HEK293 (cell line): Measurements from ENCODE around the gene DPY19L3.

Experiments used
- BCL11B ChIP-seq: fragments of 450-650 bp; formaldehyde crosslinking; IDR thresholded peaks from 2 replicates; pipeline ENCODE4 v1.5.1; 2016; ENCODE audit warnings: low read depth, missing biosample characterization, missing genetic modification characterization
- GLIS2 ChIP-seq: fragments of 450-650 bp; formaldehyde crosslinking; IDR thresholded peaks from 2 replicates; pipeline ENCODE4 v1.5.1; 2016; ENCODE audit warnings: missing biosample characterization, missing genetic modification characterization
- HIC1 ChIP-seq: fragments of 450-650 bp; formaldehyde crosslinking; IDR thresholded peaks from 2 replicates; pipeline ENCODE4 v1.5.1; 2016; ENCODE audit warnings: missing biosample characterization, missing genetic modification characterization
- HOXA7 ChIP-seq: sonication (generic); formaldehyde crosslinking; IDR thresholded peaks from 2 replicates; pipeline ENCODE4 v1.8.1; 2022; ENCODE audit warnings: missing genetic modification reagents, borderline replicate concordance
- HOXC10 ChIP-seq: sonication (generic); formaldehyde crosslinking; IDR thresholded peaks from 2 replicates; pipeline ENCODE4 v1.8.1; 2023; ENCODE audit warnings: mild to moderate bottlenecking, missing genetic modification reagents
- OSR2 ChIP-seq: fragments of 450-650 bp; formaldehyde crosslinking; IDR thresholded peaks from 2 replicates; pipeline ENCODE4 v1.5.1; 2016; ENCODE audit warnings: missing biosample characterization, missing genetic modification characterization
- PRDM6 ChIP-seq: fragments of 450-650 bp; formaldehyde crosslinking; IDR thresholded peaks from 2 replicates; pipeline ENCODE4 v1.5.1; 2017; ENCODE audit warnings: missing biosample characterization, missing genetic modification characterization
- SP2 ChIP-seq: fragments of 450-650 bp; formaldehyde crosslinking; IDR thresholded peaks from 2 replicates; pipeline ENCODE4 v1.5.1; 2016; ENCODE audit warnings: missing biosample characterization, missing genetic modification characterization
- ZBTB11 ChIP-seq: fragments of 450-650 bp; formaldehyde crosslinking; conservative IDR thresholded peaks from 2 replicates; pipeline ENCODE4 v1.5.1; 2016; ENCODE audit warnings: low read depth, missing biosample characterization, missing genetic modification characterization
- ZBTB20 ChIP-seq: fragments of 450-650 bp; formaldehyde crosslinking; IDR thresholded peaks from 2 replicates; pipeline ENCODE4 v1.5.1; 2016; ENCODE audit warnings: missing biosample characterization, missing genetic modification characterization
- ZEB2 ChIP-seq: fragments of 450-650 bp; formaldehyde crosslinking; IDR thresholded peaks from 2 replicates; pipeline ENCODE4 v1.5.1; 2016; ENCODE audit warnings: missing biosample characterization, missing genetic modification characterization
- ZFHX2 ChIP-seq: fragments of 450-650 bp; formaldehyde crosslinking; conservative IDR thresholded peaks from 2 replicates; pipeline ENCODE4 v1.5.1; 2016; ENCODE audit warnings: missing biosample characterization, missing genetic modification characterization
- ZNF133 ChIP-seq: fragments of 450-650 bp; formaldehyde crosslinking; IDR thresholded peaks from 2 replicates; pipeline ENCODE4 v1.5.1; 2016; ENCODE audit warnings: missing biosample characterization, missing genetic modification characterization
- ZNF146 ChIP-seq: fragments of 450-650 bp; formaldehyde crosslinking; IDR thresholded peaks from 2 replicates; pipeline ENCODE4 v1.5.1; 2016; ENCODE audit warnings: missing biosample characterization, missing genetic modification characterization
- ZNF148 ChIP-seq: fragments of 450-650 bp; formaldehyde crosslinking; IDR thresholded peaks from 2 replicates; pipeline ENCODE4 v1.5.0; 2017; ENCODE audit warnings: missing biosample characterization, missing genetic modification characterization, borderline replicate concordance
- ZNF248 ChIP-seq: fragments of 450-650 bp; formaldehyde crosslinking; IDR thresholded peaks from 2 replicates; pipeline ENCODE4 v1.5.1; 2017; ENCODE audit warnings: missing biosample characterization, missing genetic modification characterization
- ZNF354C ChIP-seq: fragments of 450-650 bp; formaldehyde crosslinking; IDR thresholded peaks from 2 replicates; pipeline ENCODE4 v1.5.1; 2016; ENCODE audit warnings: missing biosample characterization, missing genetic modification characterization, low read depth, borderline replicate concordance
- ZNF416 ChIP-seq: fragments of 450-650 bp; formaldehyde crosslinking; IDR thresholded peaks from 2 replicates; pipeline ENCODE4 v1.5.1; 2016; ENCODE audit warnings: missing biosample characterization, missing genetic modification characterization
- ZNF426 ChIP-seq: fragments of 450-650 bp; formaldehyde crosslinking; IDR thresholded peaks from 2 replicates; pipeline ENCODE4 v1.5.1; 2017; ENCODE audit warnings: missing biosample characterization, missing genetic modification characterization, mild to moderate bottlenecking, inconsistent platforms, moderate library complexity
- ZNF48 ChIP-seq: fragments of 450-650 bp; formaldehyde crosslinking; IDR thresholded peaks from 2 replicates; pipeline ENCODE4 v1.5.1; 2016; ENCODE audit warnings: missing biosample characterization, missing genetic modification characterization
- ZNF513 ChIP-seq: fragments of 450-650 bp; IDR thresholded peaks from 2 replicates; pipeline ENCODE4 v1.5.1; 2018; ENCODE audit warnings: missing biosample characterization, missing genetic modification characterization
- ZNF549 ChIP-seq: fragments of 450-650 bp; IDR thresholded peaks from 2 replicates; pipeline ENCODE4 v1.5.1; 2018; ENCODE audit warnings: missing biosample characterization, missing genetic modification characterization, mild to moderate bottlenecking, inconsistent platforms, moderate library complexity
- ZNF629 ChIP-seq: fragments of 450-650 bp; formaldehyde crosslinking; IDR thresholded peaks from 2 replicates; pipeline ENCODE4 v1.5.1; 2017; ENCODE audit warnings: missing biosample characterization, missing genetic modification characterization
- ZNF670 ChIP-seq: fragments of 450-650 bp; formaldehyde crosslinking; IDR thresholded peaks from 2 replicates; pipeline ENCODE4 v1.5.1; 2016; ENCODE audit warnings: missing biosample characterization, missing genetic modification characterization, low read depth
- ZNF76 ChIP-seq: fragments of 450-650 bp; formaldehyde crosslinking; IDR thresholded peaks from 2 replicates; pipeline ENCODE4; 2016; ENCODE audit warnings: low read depth, missing biosample characterization, missing genetic modification characterization, borderline replicate concordance
- ZNF777 ChIP-seq: fragments of 450-650 bp; formaldehyde crosslinking; IDR thresholded peaks from 2 replicates; pipeline ENCODE4 v1.5.1; 2017; ENCODE audit warnings: missing biosample characterization, missing genetic modification characterization, borderline replicate concordance
- ZNF791 ChIP-seq: fragments of 450-650 bp; formaldehyde crosslinking; IDR thresholded peaks from 2 replicates; pipeline ENCODE4 v1.5.1; 2016; ENCODE audit warnings: missing biosample characterization, missing genetic modification characterization
- ZNF830 ChIP-seq: fragments of 450-650 bp; IDR thresholded peaks from 2 replicates; pipeline ENCODE4 v1.5.0; 2018; ENCODE audit warnings: missing biosample characterization, missing genetic modification characterization, low read depth, mild to moderate bottlenecking, moderate library complexity
- ZNF843 ChIP-seq: fragments of 450-650 bp; formaldehyde crosslinking; IDR thresholded peaks from 2 replicates; pipeline ENCODE4 v1.5.1; 2016; ENCODE audit warnings: missing biosample characterization, missing genetic modification characterization

The DPY19L3 gene

GRCh38 chr19:32406161-32407003 lies 812 bp downstream of the DPY19L3 start (continued):
- TF ChIP-seq ZNF549 (tag by site-specific recombination), result no peak
- no peak for TF ChIP-seq ZNF670 (tag by site-specific recombination)
- TF ChIP-seq SP2, result no peak
- TF ChIP-seq ZNF791 (tag by site-specific recombination), result no peak
- TF ChIP-seq ZBTB11, result peak; percentile 46
- no peak for TF ChIP-seq HOXC10 (CRISPR knock-in tag)
- TF ChIP-seq ZNF76 (tag by site-specific recombination), result peak; percentile 64; the same call in 1 of the 2 replicates
- TF ChIP-seq ZNF843 (tag by site-specific recombination), result peak; percentile 39; the same call in 1 of the 2 replicates
- no peak for TF ChIP-seq ZBTB20
- no peak for TF ChIP-seq ZNF48 (tag by site-specific recombination)
- no peak for TF ChIP-seq HOXA7 (CRISPR knock-in tag)
- no peak for TF ChIP-seq ZNF830 (tag by site-specific recombination)
- no peak for TF ChIP-seq ZNF777 (tag by site-specific recombination)
- TF ChIP-seq ZNF148 (tag by site-specific recombination), result no peak
- no peak for TF ChIP-seq ZFHX2 (tag by site-specific recombination)
- no peak for TF ChIP-seq HIC1 (tag by site-specific recombination)
- TF ChIP-seq PRDM6 (tag by site-specific recombination), result no peak
- no peak for TF ChIP-seq ZNF133 (tag by site-specific recombination)
- no peak for TF ChIP-seq ZNF354C (tag by site-specific recombination)
- TF ChIP-seq ZNF248 (tag by site-specific recombination), result no peak
- TF ChIP-seq OSR2 (tag by site-specific recombination), result no peak
- TF ChIP-seq ZNF629, result 0 out of 2 replicates have a peak, but pooled peaks have one; percentile 10
- no peak for TF ChIP-seq ZNF146 (tag by site-specific recombination)
- no peak for TF ChIP-seq ZNF426 (tag by site-specific recombination)
- peak; percentile 58 for TF ChIP-seq ZEB2
- TF ChIP-seq ZNF513, result no peak
- TF ChIP-seq BCL11B (tag by site-specific recombination), result no peak
- TF ChIP-seq ZNF416 (tag by site-specific recombination), result no peak
- no peak for TF ChIP-seq GLIS2 (tag by site-specific recombination)
